ENCODE measurements around the gene RALGAPA2. TPM values are rescaled to one million over a fixed set of nuclear protein-coding genes. Genes with fewer than 3 reads are reported as not detected.

RALGAPA2 gene
- total RNA-seq, 1 experiment from 2014 or later = 13.4 TPM

- Histone ChIP-seq H3K27me3 (ENCODE audit: control insufficient read depth, insufficient read depth, low read length) (no peaks in the 10 kb centered on the region; the same call in 1 of the 2 replicates), H3K9me3 (ENCODE audit: control insufficient read depth, insufficient read depth, low read depth, low read length) (no peaks in the 10 kb centered on the region), H3K36me3 (ENCODE audit: control insufficient read depth, insufficient read depth, low read length) (no peaks in the 10 kb centered on the region), H3K4me1 (ENCODE audit: control insufficient read depth, insufficient read depth, low read length) (no peaks in the 10 kb centered on the region), H3K27ac (ENCODE audit: low read length) (no peak overlapping the region), H3K4me3 (ENCODE audit: low read depth in 2 of 2, low read length in 2 of 2) (no peak overlapping the region)
- CTCF ChIA-PET = no interaction called here
- DNase-seq (ENCODE audit: low read depth, low spot score) (no peak), ATAC-seq (no peak)
- intact Hi-C loops (cut with micrococcal nuclease; ENCODE audit: unreplicated experiment) = no loop called here
- POLR2A ChIA-PET = no interaction called here
- BruUV-seq (replicated peaks) = no TSS peak
- no peak for TF ChIP-seq POLR2AphosphoS5 (IDR thresholded peaks at IDR 0.05; ENCODE audit: low read depth, low read length)
- in situ Hi-C loops (cut with HindIII; ENCODE audit: low pct_unique_long_range_greater_than_20kb, low sequenced_read_pairs) = no loop called here
These were observed 42.8 kb upstream of the RALGAPA2 start for GRCh38 chr20:20755231-20755630.

GRCh38 chr20:20754714-20755113 is 42.3 kb upstream of the RALGAPA2 start:
- H3K4me3 ChIP-seq (ENCODE audit: low read depth in 2 of 2, low read length in 2 of 2) = no peak overlapping the region
- no TSS peak for BruUV-seq (replicated peaks)
- no peak for DNase-seq (ENCODE audit: low read depth, low spot score)
- H3K27me3 ChIP-seq (ENCODE audit: control insufficient read depth, insufficient read depth, low read length) = no peaks in the 10 kb centered on the region; the same call in 1 of the 2 replicates
- TF ChIP-seq TCF7L2 (IDR thresholded peaks at IDR 0.05; ENCODE audit: low read depth, low read length) (no peak), CTCF (IDR thresholded peaks at IDR 0.05) (no peak), POLR2AphosphoS5 (IDR thresholded peaks at IDR 0.05; ENCODE audit: low read depth, low read length) (no peak), SIN3A (IDR thresholded peaks at IDR 0.05; ENCODE audit: borderline replicate concordance, insufficient read depth, low read depth, low read length) (no peak)
- TF ChIP-seq, protein P1, sequence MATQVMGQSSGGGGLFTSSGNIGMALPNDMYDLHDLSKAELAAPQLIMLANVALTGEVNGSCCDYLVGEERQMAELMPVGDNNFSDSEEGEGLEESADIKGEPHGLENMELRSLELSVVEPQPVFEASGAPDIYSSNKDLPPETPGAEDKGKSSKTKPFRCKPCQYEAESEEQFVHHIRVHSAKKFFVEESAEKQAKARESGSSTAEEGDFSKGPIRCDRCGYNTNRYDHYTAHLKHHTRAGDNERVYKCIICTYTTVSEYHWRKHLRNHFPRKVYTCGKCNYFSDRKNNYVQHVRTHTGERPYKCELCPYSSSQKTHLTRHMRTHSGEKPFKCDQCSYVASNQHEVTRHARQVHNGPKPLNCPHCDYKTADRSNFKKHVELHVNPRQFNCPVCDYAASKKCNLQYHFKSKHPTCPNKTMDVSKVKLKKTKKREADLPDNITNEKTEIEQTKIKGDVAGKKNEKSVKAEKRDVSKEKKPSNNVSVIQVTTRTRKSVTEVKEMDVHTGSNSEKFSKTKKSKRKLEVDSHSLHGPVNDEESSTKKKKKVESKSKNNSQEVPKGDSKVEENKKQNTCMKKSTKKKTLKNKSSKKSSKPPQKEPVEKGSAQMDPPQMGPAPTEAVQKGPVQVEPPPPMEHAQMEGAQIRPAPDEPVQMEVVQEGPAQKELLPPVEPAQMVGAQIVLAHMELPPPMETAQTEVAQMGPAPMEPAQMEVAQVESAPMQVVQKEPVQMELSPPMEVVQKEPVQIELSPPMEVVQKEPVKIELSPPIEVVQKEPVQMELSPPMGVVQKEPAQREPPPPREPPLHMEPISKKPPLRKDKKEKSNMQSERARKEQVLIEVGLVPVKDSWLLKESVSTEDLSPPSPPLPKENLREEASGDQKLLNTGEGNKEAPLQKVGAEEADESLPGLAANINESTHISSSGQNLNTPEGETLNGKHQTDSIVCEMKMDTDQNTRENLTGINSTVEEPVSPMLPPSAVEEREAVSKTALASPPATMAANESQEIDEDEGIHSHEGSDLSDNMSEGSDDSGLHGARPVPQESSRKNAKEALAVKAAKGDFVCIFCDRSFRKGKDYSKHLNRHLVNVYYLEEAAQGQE (IDR thresholded peaks at IDR 0.05; ENCODE audit: insufficient read depth in 1 of 2, low read depth in 2 of 2, low read length in 1 of 2) = no peak
- in situ Hi-C loops (cut with HindIII; ENCODE audit: low pct_unique_long_range_greater_than_20kb, low sequenced_read_pairs) (no loop called here), intact Hi-C loops (cut with micrococcal nuclease; ENCODE audit: unreplicated experiment) (no loop called here)
- ChIA-PET POLR2A (no interaction called here), CTCF (no interaction called here)
- no peak overlapping the region for H3K27ac ChIP-seq (ENCODE audit: low read length)
- ATAC-seq = no peak
- H3K4me1 ChIP-seq (ENCODE audit: control insufficient read depth, insufficient read depth, low read length) = no peaks in the 10 kb centered on the region
- H3K36me3 ChIP-seq (ENCODE audit: control insufficient read depth, insufficient read depth, low read length) = no peaks in the 10 kb centered on the region
- no peaks in the 10 kb centered on the region for H3K9me3 ChIP-seq (ENCODE audit: control insufficient read depth, insufficient read depth, low read depth, low read length)

GRCh38 chr20:20752712-20753111 is 40.3 kb upstream of the RALGAPA2 start:
- intact Hi-C loops (cut with micrococcal nuclease; ENCODE audit: unreplicated experiment) (no loop called here), in situ Hi-C loops (cut with HindIII; ENCODE audit: low pct_unique_long_range_greater_than_20kb, low sequenced_read_pairs) (no loop called here)
- TF ChIP-seq POLR2AphosphoS5 (IDR thresholded peaks at IDR 0.05; ENCODE audit: low read depth, low read length) (no peak), SIN3A (IDR thresholded peaks at IDR 0.05; ENCODE audit: borderline replicate concordance, insufficient read depth, low read depth, low read length) (no peak), CTCF (IDR thresholded peaks at IDR 0.05) (no peak), TCF7L2 (IDR thresholded peaks at IDR 0.05; ENCODE audit: low read depth, low read length) (no peak)
- TF ChIP-seq, protein P1 (IDR thresholded peaks at IDR 0.05; ENCODE audit: insufficient read depth in 1 of 2, low read depth in 2 of 2, low read length in 1 of 2) = no peak
- H3K9me3 ChIP-seq (ENCODE audit: control insufficient read depth, insufficient read depth, low read depth, low read length) = no peaks in the 10 kb centered on the region
- H3K4me1 ChIP-seq (ENCODE audit: control insufficient read depth, insufficient read depth, low read length) = no peaks in the 10 kb centered on the region
- no peak overlapping the region for H3K4me3 ChIP-seq (ENCODE audit: low read depth in 2 of 2, low read length in 2 of 2)
- no peaks in the 10 kb centered on the region for H3K36me3 ChIP-seq (ENCODE audit: control insufficient read depth, insufficient read depth, low read length)
- no peak overlapping the region for H3K27ac ChIP-seq (ENCODE audit: low read length)
- DNase-seq (ENCODE audit: low read depth, low spot score) (no peak), ATAC-seq (no peak)
- ChIA-PET POLR2A (no interaction called here), CTCF (no interaction called here)
- no peaks in the 10 kb centered on the region; the same call in 1 of the 2 replicates for H3K27me3 ChIP-seq (ENCODE audit: control insufficient read depth, insufficient read depth, low read length)
- BruUV-seq (replicated peaks) = no TSS peak

Data from Panc1 (cell line).